ENCODE data around the gene ADAMTS14. TPM values are rescaled to one million over a fixed set of nuclear protein-coding genes. Genes with fewer than 3 reads are reported as not detected.

The ADAMTS14 gene
- total RNA-seq, 1 donor from 2014 or later: 4.1 TPM

DNA sequence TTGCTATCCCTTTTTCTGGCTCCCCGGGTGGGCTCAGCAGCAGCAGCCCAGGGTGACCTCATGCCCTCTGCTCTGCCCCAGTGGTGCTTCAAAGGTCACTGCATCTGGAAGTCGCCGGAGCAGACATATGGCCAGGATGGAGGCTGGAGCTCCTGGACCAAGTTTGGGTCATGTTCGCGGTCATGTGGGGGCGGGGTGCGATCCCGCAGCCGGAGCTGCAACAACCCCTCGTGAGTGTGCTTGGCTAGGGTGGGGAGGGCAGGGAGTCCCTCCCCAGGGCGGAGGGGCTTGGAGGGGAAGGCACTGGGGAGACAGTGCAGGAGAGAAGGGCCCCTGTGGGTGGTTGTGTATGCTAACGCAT, 66.4 kb downstream of the ADAMTS14 start:
- no peak overlapping the region for H3K27ac Mint-ChIP-seq
- H3K9me3 Mint-ChIP-seq: no peaks in the 10 kb centered on the region
- DNase-seq (ENCODE audit: low spot score in 2 of 2, unreplicated experiment in 2 of 2): no peak
- H3K4me3 Mint-ChIP-seq: no peak overlapping the region
- H3K4me1 Mint-ChIP-seq: peaks cover 10% of the 10 kb centered on the region
- TF ChIP-seq, protein P1, sequence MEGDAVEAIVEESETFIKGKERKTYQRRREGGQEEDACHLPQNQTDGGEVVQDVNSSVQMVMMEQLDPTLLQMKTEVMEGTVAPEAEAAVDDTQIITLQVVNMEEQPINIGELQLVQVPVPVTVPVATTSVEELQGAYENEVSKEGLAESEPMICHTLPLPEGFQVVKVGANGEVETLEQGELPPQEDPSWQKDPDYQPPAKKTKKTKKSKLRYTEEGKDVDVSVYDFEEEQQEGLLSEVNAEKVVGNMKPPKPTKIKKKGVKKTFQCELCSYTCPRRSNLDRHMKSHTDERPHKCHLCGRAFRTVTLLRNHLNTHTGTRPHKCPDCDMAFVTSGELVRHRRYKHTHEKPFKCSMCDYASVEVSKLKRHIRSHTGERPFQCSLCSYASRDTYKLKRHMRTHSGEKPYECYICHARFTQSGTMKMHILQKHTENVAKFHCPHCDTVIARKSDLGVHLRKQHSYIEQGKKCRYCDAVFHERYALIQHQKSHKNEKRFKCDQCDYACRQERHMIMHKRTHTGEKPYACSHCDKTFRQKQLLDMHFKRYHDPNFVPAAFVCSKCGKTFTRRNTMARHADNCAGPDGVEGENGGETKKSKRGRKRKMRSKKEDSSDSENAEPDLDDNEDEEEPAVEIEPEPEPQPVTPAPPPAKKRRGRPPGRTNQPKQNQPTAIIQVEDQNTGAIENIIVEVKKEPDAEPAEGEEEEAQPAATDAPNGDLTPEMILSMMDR (IDR thresholded peaks at IDR 0.05; ENCODE audit: unreplicated experiment): no peak
- no peaks in the 10 kb centered on the region for H3K36me3 Mint-ChIP-seq
- no peaks in the 10 kb centered on the region for H3K27me3 Mint-ChIP-seq (ENCODE audit: low read depth)

DNA sequence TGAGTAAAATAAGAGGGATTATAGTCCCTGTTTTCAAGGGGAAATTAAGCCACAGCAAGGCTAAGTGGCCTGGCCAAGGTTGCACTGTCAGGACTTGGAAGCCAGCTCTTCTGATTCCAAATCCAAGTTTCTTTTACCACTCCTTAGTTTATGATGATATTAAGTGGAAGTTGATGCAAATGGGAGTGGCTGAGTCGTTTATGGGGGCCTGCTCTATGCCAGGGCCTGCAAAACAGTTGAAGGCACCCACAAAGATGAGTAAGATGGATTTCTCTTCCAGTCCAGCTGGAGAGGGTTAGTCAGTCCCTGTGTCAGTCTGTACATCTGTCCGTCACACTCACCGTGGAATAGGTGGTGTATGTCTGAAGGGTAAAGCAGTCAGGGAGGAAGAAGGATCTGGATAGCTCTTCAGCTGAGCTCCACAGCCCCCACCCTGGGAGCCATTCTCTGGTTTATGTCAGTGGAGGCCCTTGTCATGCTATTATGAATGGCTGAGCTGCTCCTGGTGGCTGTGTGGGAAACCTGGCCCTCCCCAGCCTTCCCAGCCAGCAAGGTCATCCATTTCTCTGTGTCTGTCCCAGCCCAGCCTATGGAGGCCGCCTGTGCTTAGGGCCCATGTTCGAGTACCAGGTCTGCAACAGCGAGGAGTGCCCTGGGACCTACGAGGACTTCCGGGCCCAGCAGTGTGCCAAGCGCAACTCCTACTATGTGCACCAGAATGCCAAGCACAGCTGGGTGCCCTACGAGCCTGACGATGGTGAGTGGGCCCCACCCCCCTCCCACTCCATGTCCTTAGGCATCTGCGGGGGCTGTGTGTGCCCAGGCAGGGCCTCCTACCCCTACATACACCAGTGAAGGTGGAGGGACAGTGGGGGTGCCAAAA, 68.3 kb downstream of the ADAMTS14 start:
- no peak overlapping the region for H3K4me3 Mint-ChIP-seq

DNA sequence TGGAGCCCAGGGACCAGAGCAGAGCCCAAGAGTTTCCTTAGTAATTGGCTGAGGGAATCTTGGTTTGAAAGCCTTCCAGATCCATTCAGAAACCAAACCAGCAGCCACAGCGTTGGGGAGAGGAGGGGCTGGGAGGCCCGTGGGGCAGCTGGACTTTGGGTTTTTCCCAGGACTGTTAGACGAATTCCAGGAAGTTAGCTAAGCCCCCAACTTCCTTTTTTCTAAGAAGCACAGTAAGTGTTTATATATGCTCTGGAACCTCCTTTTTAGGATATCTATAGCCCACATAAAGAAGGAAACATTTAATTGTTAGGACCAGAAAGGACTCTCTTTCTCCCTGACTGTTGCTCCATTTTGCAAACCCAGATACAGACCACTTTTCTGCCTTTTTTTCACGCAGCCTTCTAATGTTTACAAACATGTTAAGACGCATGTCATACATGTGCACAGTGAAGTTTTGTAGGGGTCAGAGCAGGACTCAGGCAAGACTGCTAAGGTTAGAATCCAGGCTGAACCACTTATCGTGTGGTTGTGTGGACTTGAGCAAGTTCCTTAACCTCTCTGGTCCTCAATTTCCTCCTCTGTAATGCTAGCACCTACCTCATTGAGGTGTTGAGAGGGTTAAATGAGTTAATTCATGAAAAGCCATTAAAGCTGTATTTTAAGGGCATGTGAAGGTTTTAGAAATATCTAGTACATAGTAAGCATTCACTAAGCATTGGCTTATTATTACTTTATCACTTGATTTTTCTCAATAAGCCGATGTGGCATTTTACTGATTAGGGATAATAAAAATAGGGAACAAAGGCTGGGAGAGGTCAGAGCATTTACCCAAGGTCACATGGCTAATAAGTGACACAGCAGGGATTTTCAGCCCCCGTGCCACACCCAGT, 70.5 kb downstream of the ADAMTS14 start:
- H3K9me3 Mint-ChIP-seq: peaks cover 3% of the 10 kb centered on the region
- no peak for DNase-seq (ENCODE audit: low spot score in 2 of 2, unreplicated experiment in 2 of 2)
- H3K27me3 Mint-ChIP-seq (ENCODE audit: low read depth): no peaks in the 10 kb centered on the region
- TF ChIP-seq, protein P1 (IDR thresholded peaks at IDR 0.05; ENCODE audit: unreplicated experiment): no peak
- peak overlapping the region; percentile 78 for H3K27ac Mint-ChIP-seq
- no peak overlapping the region for H3K4me3 Mint-ChIP-seq
- H3K36me3 Mint-ChIP-seq: no peaks in the 10 kb centered on the region
- H3K4me1 Mint-ChIP-seq: peaks cover 10% of the 10 kb centered on the region

More for the DNA sequence above, 68.3 kb downstream of the ADAMTS14 start:
- H3K27ac Mint-ChIP-seq: peak overlapping the region; percentile 20
- H3K9me3 Mint-ChIP-seq: peaks cover under 1% of the 10 kb centered on the region
- no peaks in the 10 kb centered on the region for H3K36me3 Mint-ChIP-seq
- no peaks in the 10 kb centered on the region for H3K27me3 Mint-ChIP-seq (ENCODE audit: low read depth)
- peaks cover 10% of the 10 kb centered on the region for H3K4me1 Mint-ChIP-seq
- no peak for DNase-seq (ENCODE audit: low spot score in 2 of 2, unreplicated experiment in 2 of 2)
- TF ChIP-seq, protein P1 (IDR thresholded peaks at IDR 0.05; ENCODE audit: unreplicated experiment): no peak

DNA sequence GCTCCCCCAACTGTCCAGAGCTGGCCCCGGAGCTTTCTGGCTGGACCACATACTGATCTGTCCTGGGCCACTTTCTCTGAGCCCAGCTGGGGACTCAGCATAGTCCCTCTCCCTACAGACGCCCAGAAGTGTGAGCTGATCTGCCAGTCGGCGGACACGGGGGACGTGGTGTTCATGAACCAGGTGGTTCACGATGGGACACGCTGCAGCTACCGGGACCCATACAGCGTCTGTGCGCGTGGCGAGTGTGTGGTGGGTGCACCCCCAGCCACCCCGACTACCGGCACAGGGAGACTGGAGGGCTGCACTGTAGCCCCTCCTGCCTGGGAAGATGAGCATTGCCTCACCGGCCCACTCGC, 71.1 kb downstream of the ADAMTS14 start:
- no peak for DNase-seq (ENCODE audit: low spot score in 2 of 2, unreplicated experiment in 2 of 2)
- peaks cover 3% of the 10 kb centered on the region for H3K9me3 Mint-ChIP-seq
- H3K27me3 Mint-ChIP-seq (ENCODE audit: low read depth): no peaks in the 10 kb centered on the region
- H3K27ac Mint-ChIP-seq: no peak overlapping the region
- H3K4me3 Mint-ChIP-seq: no peak overlapping the region
- TF ChIP-seq, protein P1 (IDR thresholded peaks at IDR 0.05; ENCODE audit: unreplicated experiment): no peak
- peaks cover 10% of the 10 kb centered on the region for H3K4me1 Mint-ChIP-seq
- no peaks in the 10 kb centered on the region for H3K36me3 Mint-ChIP-seq

DNA sequence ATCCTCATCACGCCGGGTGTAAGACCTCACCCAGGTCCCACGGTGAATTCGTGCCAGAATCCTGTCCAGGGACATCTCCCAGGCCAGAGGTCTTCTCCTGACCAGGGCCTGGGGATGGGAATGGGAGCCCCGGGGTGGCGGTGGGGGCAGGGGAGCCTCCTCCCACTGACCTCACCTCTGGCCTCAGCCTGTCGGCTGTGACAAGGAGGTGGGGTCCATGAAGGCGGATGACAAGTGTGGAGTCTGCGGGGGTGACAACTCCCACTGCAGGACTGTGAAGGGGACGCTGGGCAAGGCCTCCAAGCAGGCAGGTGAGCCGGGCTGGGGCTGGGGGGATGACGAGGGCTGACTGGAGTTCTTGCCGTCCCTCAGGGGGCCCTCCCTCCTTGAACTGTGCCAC, 71.6 kb downstream of the ADAMTS14 start:
- TF ChIP-seq, protein P1 (IDR thresholded peaks at IDR 0.05; ENCODE audit: unreplicated experiment): no peak
- Mint-ChIP-seq H3K9me3 (peaks cover 3% of the 10 kb centered on the region), H3K27ac (no peak overlapping the region), H3K4me1 (peaks cover 10% of the 10 kb centered on the region), H3K36me3 (no peaks in the 10 kb centered on the region), H3K27me3 (ENCODE audit: low read depth) (no peaks in the 10 kb centered on the region), H3K4me3 (no peak overlapping the region)
- DNase-seq (ENCODE audit: low spot score in 2 of 2, unreplicated experiment in 2 of 2): no peak
